ENCODE results near the gene GPI. TPM values are rescaled to one million over a fixed set of nuclear protein-coding genes. Genes with fewer than 3 reads are reported as not detected.

Gene GPI
- total and polyA plus RNA-seq, 2 donors (not counting 3 experiments of a cell fraction or from before 2014, with no cell fraction given) = 131 to 273 TPM

GRCh38 chr19:34381399-34382251 is 16.6 kb downstream of the GPI start:
- Histone ChIP-seq H3K27ac (ENCODE audit: insufficient read depth, low read depth, low read length) (no peak overlapping the region), H4K20me1 (replicated peaks; ENCODE audit: control insufficient read depth, extremely low read depth, insufficient read depth, low read length) (no peaks in the 10 kb centered on the region), H3K27me3 (ENCODE audit: control insufficient read depth in 2 of 2, insufficient read depth in 2 of 2, low read length in 2 of 2) (no peaks in the 10 kb centered on the region), H3K79me2 (ENCODE audit: control insufficient read depth, insufficient read depth, low read length) (no peaks in the 10 kb centered on the region), H3K9me1 (replicated peaks; ENCODE audit: control insufficient read depth, extremely low read depth, insufficient read depth, low read length) (no peaks in the 10 kb centered on the region), H2AFZ (ENCODE audit: low read depth, low read length) (no peak overlapping the region), H3K4me1 (ENCODE audit: control insufficient read depth, extremely low read depth, insufficient read depth, low read length) (no peaks in the 10 kb centered on the region), H3K9ac (replicated peaks; ENCODE audit: extremely low read depth, insufficient read depth, low read length) (no peak overlapping the region), H3K36me3 (ENCODE audit: control insufficient read depth in 2 of 2, extremely low read depth in 1 of 2, insufficient read depth in 2 of 2, low read length in 2 of 2) (peaks cover 18 to 39% of the 10 kb centered on the region in 2 experiments), H3K4me2 (ENCODE audit: insufficient read depth, low read length) (no peak overlapping the region), H3K4me3 (replicated peaks in 1 of 3; ENCODE audit: insufficient read depth in 1 of 3, low read depth in 1 of 3, low read length in 3 of 3) (no peak overlapping the region), H3K9me3 (replicated peaks; ENCODE audit: control insufficient read depth, insufficient read depth, low read length) (no peaks in the 10 kb centered on the region)
- TF ChIP-seq GATA2 (IDR thresholded peaks at IDR 0.05; ENCODE audit: insufficient read depth, insufficient read length, low read depth, low read length) (no peak), JUN (IDR thresholded peaks at IDR 0.05; ENCODE audit: borderline replicate concordance, insufficient read depth, insufficient read length, low read depth) (no peak), CTCF (IDR thresholded peaks at IDR 0.05; ENCODE audit: extremely low read depth in 1 of 2, insufficient read depth in 1 of 2, low read depth in 1 of 2, low read length in 2 of 2) (no peak), MYC (IDR thresholded peaks at IDR 0.05; ENCODE audit: low read depth, low read length) (no peak), EZH2 (IDR thresholded peaks at IDR 0.05; ENCODE audit: borderline replicate concordance, low read depth, low read length, severe bottlenecking) (no peak), POLR2A (IDR thresholded peaks at IDR 0.05; ENCODE audit: low read depth, low read length) (no peak)
- no peak for DNase-seq (ENCODE audit: low read depth, low spot score)
- no TSS peak for BruUV-seq (replicated peaks)
- POLR2A ChIA-PET = no interaction called here
- CTCF ChIA-PET = no interaction called here
- intact Hi-C loops (cut with micrococcal nuclease) = no loop called here
- dilution Hi-C loops (cut with MboI; ENCODE audit: extremely low pct_ligation_motif_present, low sequenced_read_pairs) = no loop called here
- no peak for FAIRE-seq
